HEK293 (cell line): ENCODE data around the gene PDE6C.

Source experiments
- CTCF ChIA-PET: fragments of 350-600 bp; formaldehyde crosslinking; extraction: SDS; loops from one replicate; lab custom pipeline; 2021; ENCODE audit warnings: antibody characterized with exemption; lab: Yijun Ruan, JAX
- POLR2A ChIA-PET: fragments of 300-600 bp; formaldehyde crosslinking; extraction: SDS; loops from one replicate; lab custom pipeline; 2020; ENCODE audit warnings: antibody characterized with exemption, inconsistent platforms; lab: Yijun Ruan, JAX
- H3K27ac ChIP-seq: fragments of 200-500 bp; sonication (Bioruptor generic); 2 replicates; pipeline ENCODE4 v1.5.1; 2014; ENCODE audit warnings: low read depth, low read length, control low read depth, inconsistent platforms; ENCODE audit errors: extremely low read depth
- H3K36me3 ChIP-seq, 2 experiments: fragments of 200-500 bp in 1 of 2; sonication (Bioruptor generic) in 1 of 2; 1 replicate in 1 of 2; 2 replicates in 1 of 2; pipeline ENCODE4 v1.5.1; 2014 to 2017; ENCODE audit warnings: inconsistent platforms in 2 of 2, low read length in 2 of 2; ENCODE audit not compliant: control insufficient read depth in 2 of 2, insufficient read depth in 1 of 2
- H3K4me1 ChIP-seq: fragments of 200-500 bp; sonication (Bioruptor generic); 2 replicates; pipeline ENCODE4 v1.5.1; 2014; ENCODE audit warnings: mild to moderate bottlenecking, low read length, inconsistent platforms; ENCODE audit not compliant: control insufficient read depth, insufficient read depth
- H3K4me3 ChIP-seq: 2 replicates; pipeline ENCODE4 v1.5.1; 2011; ENCODE audit warnings: low read depth, mild to moderate bottlenecking, control low read depth, low read length, moderate library complexity
- H3K9me3 ChIP-seq: fragments of 200-500 bp; sonication (Bioruptor generic); 2 replicates; pipeline ENCODE4 v1.5.1; 2014; ENCODE audit warnings: low read depth, low read length, inconsistent platforms; ENCODE audit not compliant: control insufficient read depth, insufficient read depth
- FEZF1 ChIP-seq: fragments of 450-650 bp; formaldehyde crosslinking; IDR thresholded peaks from 2 replicates; pipeline ENCODE4 v1.5.1; 2016; ENCODE audit warnings: missing biosample characterization, missing genetic modification characterization
- KLF1 ChIP-seq: fragments of 450-650 bp; formaldehyde crosslinking; IDR thresholded peaks from 2 replicates; pipeline ENCODE4 v1.5.1; 2016; ENCODE audit warnings: missing biosample characterization, missing genetic modification characterization
- MZF1 ChIP-seq: fragments of 450-650 bp; formaldehyde crosslinking; IDR thresholded peaks from 2 replicates; pipeline ENCODE4 v1.5.1; 2017; ENCODE audit warnings: missing biosample characterization, missing genetic modification characterization, borderline replicate concordance
- OSR2 ChIP-seq: fragments of 450-650 bp; formaldehyde crosslinking; IDR thresholded peaks from 2 replicates; pipeline ENCODE4 v1.5.1; 2016; ENCODE audit warnings: missing biosample characterization, missing genetic modification characterization
- SCRT1 ChIP-seq: fragments of 450-650 bp; formaldehyde crosslinking; IDR thresholded peaks from 2 replicates; pipeline ENCODE4 v1.5.1; 2016; ENCODE audit warnings: missing biosample characterization, missing genetic modification characterization, borderline replicate concordance
- SCRT2 ChIP-seq: fragments of 450-650 bp; formaldehyde crosslinking; IDR thresholded peaks from 2 replicates; pipeline ENCODE4 v1.5.1; 2016; ENCODE audit warnings: missing biosample characterization, missing genetic modification characterization
- SP2 ChIP-seq: fragments of 450-650 bp; formaldehyde crosslinking; IDR thresholded peaks from 2 replicates; pipeline ENCODE4 v1.5.1; 2016; ENCODE audit warnings: missing biosample characterization, missing genetic modification characterization
- TCF7L2 ChIP-seq: IDR thresholded peaks from 2 replicates; pipeline ENCODE4 v1.6.1; 2011; ENCODE audit warnings: low read depth, mild to moderate bottlenecking, inconsistent platforms, low read length, moderate library complexity, borderline replicate concordance
- ZBTB49 ChIP-seq: fragments of 450-650 bp; formaldehyde crosslinking; IDR thresholded peaks from 2 replicates; pipeline ENCODE4 v1.5.1; 2016; ENCODE audit warnings: missing biosample characterization, missing genetic modification characterization, low read depth
- ZNF157 ChIP-seq: fragments of 450-650 bp; formaldehyde crosslinking; IDR thresholded peaks from 2 replicates; pipeline ENCODE4 v1.5.1; 2016; ENCODE audit warnings: missing biosample characterization, missing genetic modification characterization
- ZNF18 ChIP-seq: fragments of 450-650 bp; formaldehyde crosslinking; IDR thresholded peaks from 2 replicates; pipeline ENCODE4 v1.5.1; 2016; ENCODE audit warnings: missing biosample characterization, missing genetic modification characterization
- ZNF2 ChIP-seq: fragments of 450-650 bp; formaldehyde crosslinking; IDR thresholded peaks from 2 replicates; pipeline ENCODE4 v1.5.1; 2016; ENCODE audit warnings: missing biosample characterization, missing genetic modification characterization
- ZNF23 ChIP-seq: fragments of 450-650 bp; formaldehyde crosslinking; IDR thresholded peaks from 2 replicates; pipeline ENCODE4 v1.5.1; 2016; ENCODE audit warnings: missing biosample characterization, missing genetic modification characterization, borderline replicate concordance
- ZNF26 ChIP-seq: fragments of 450-650 bp; formaldehyde crosslinking; IDR thresholded peaks from 2 replicates; pipeline ENCODE4 v1.5.1; 2016; ENCODE audit warnings: missing biosample characterization, missing genetic modification characterization
- ZNF280C ChIP-seq: fragments of 450-650 bp; formaldehyde crosslinking; IDR thresholded peaks from 2 replicates; pipeline ENCODE4 v1.5.1; 2016; ENCODE audit warnings: missing biosample characterization, missing genetic modification characterization
- ZNF302 ChIP-seq: fragments of 450-650 bp; formaldehyde crosslinking; IDR thresholded peaks from 2 replicates; pipeline ENCODE4 v1.5.1; 2016; ENCODE audit warnings: missing biosample characterization, missing genetic modification characterization, low read depth
- ZNF354C ChIP-seq: fragments of 450-650 bp; formaldehyde crosslinking; IDR thresholded peaks from 2 replicates; pipeline ENCODE4 v1.5.1; 2016; ENCODE audit warnings: missing biosample characterization, missing genetic modification characterization, low read depth, borderline replicate concordance
- ZNF433 ChIP-seq: fragments of 450-650 bp; formaldehyde crosslinking; IDR thresholded peaks from 2 replicates; pipeline ENCODE4 v1.5.1; 2016; ENCODE audit warnings: missing biosample characterization, missing genetic modification characterization, low read depth
- ZNF548 ChIP-seq: fragments of 450-650 bp; formaldehyde crosslinking; IDR thresholded peaks from 2 replicates; pipeline ENCODE4 v1.5.1; 2016; ENCODE audit warnings: missing biosample characterization, missing genetic modification characterization
- ZNF629 ChIP-seq: fragments of 450-650 bp; formaldehyde crosslinking; IDR thresholded peaks from 2 replicates; pipeline ENCODE4 v1.5.1; 2017; ENCODE audit warnings: missing biosample characterization, missing genetic modification characterization
- ZNF701 ChIP-seq: fragments of 450-650 bp; formaldehyde crosslinking; IDR thresholded peaks from 2 replicates; pipeline ENCODE4 v1.5.1; 2016; ENCODE audit warnings: missing biosample characterization, missing genetic modification characterization

PDE6C gene

GRCh38 chr10:93584445-93584844, 27.9 kb upstream of the PDE6C start:
- POLR2A ChIA-PET = no interaction called here
- H3K9me3 ChIP-seq = no peaks in the 10 kb centered on the region
- peak; percentile 95 for TF ChIP-seq SCRT2 (tag by site-specific recombination)
- no peak for TF ChIP-seq ZNF701 (tag by site-specific recombination)
- TF ChIP-seq OSR2 (tag by site-specific recombination) = no peak
- TF ChIP-seq SCRT1 (tag by site-specific recombination) = peak; percentile 88
- TF ChIP-seq ZNF18 (tag by site-specific recombination) = no peak
- TF ChIP-seq ZNF629 (tag by site-specific recombination) = no peak
- TF ChIP-seq, all 188 proteins: peak for 2
- no peaks in the 10 kb centered on the region for H3K36me3 ChIP-seq
- no peak overlapping the region for H3K4me3 ChIP-seq
- no peaks in the 10 kb centered on the region for H3K4me1 ChIP-seq
- no peak overlapping the region for H3K27ac ChIP-seq
- CTCF ChIA-PET = interaction anchor here (1.0 kb wide), 2 partner anchors 30 to 208 kb away, joined by 3 read pairs; no protein-coding TSS in a partner anchor

- H3K36me3 ChIP-seq = no peaks in the 10 kb centered on the region
- H3K4me3 ChIP-seq = no peak overlapping the region
- H3K4me1 ChIP-seq = no peaks in the 10 kb centered on the region
- ChIA-PET POLR2A (no interaction called here), CTCF (interaction anchor here (0.6 to 1.4 kb wide), 3 partner anchors 35 to 55 kb away, joined by 3 read pairs; no protein-coding TSS in a partner anchor)
- H3K27ac ChIP-seq = no peak overlapping the region
- H3K9me3 ChIP-seq = no peaks in the 10 kb centered on the region
- TF ChIP-seq ZNF2 (tag by site-specific recombination) (no peak), KLF1 (tag by site-specific recombination) (no peak), ZNF433 (tag by site-specific recombination) (no peak), SP2 (tag by site-specific recombination) (no peak), ZNF280C (no peak), MZF1 (tag by site-specific recombination) (no peak)
Measured at GRCh38 chr10:93589648-93590562, 22.4 kb upstream of the PDE6C start.

GRCh38 chr10:93590638-93591037, 21.7 kb upstream of the PDE6C start:
- H3K4me3 ChIP-seq = no peak overlapping the region
- no peaks in the 10 kb centered on the region for H3K36me3 ChIP-seq
- POLR2A ChIA-PET = interaction anchor here (0.6 kb wide), 1 partner anchor 78 kb away, joined by 3 read pairs; no protein-coding TSS in a partner anchor
- TF ChIP-seq ZNF157 (tag by site-specific recombination) (no peak), ZNF26 (tag by site-specific recombination) (no peak), ZNF548 (tag by site-specific recombination) (no peak), FEZF1 (tag by site-specific recombination) (no peak), ZNF23 (tag by site-specific recombination) (no peak), TCF7L2 (no peak), ZNF302 (tag by site-specific recombination) (no peak), ZBTB49 (tag by site-specific recombination) (no peak), ZNF354C (tag by site-specific recombination) (no peak), SCRT2 (tag by site-specific recombination) (no peak)
- no peaks in the 10 kb centered on the region for H3K4me1 ChIP-seq
- H3K9me3 ChIP-seq = no peaks in the 10 kb centered on the region
- CTCF ChIA-PET = interaction anchor here (0.6 to 1.4 kb wide), 2 partner anchors 37 to 139 kb away, joined by 3 to 5 read pairs; no protein-coding TSS in a partner anchor
- H3K27ac ChIP-seq = no peak overlapping the region
